GM12878 (cell line): ENCODE results near the gene WDR91. TPM values are rescaled to one million over a fixed set of nuclear protein-coding genes. Genes with fewer than 3 reads are reported as not detected.

Experiments
- ATAC-seq: fragments of 200-7000 bp; cut with Tn5 transposase; 3 replicates; pipeline ENCODE4 v1.9.1; 2020; ENCODE audit warnings: mild to moderate bottlenecking, moderate library complexity
- BruUV-seq: library from RNA; stranded (reverse); fragments of 400-500 nt; replicated peaks from 2 replicates; lab custom pipeline; 2021; lab: Mats Ljungman, UMichigan
- CTCF ChIA-PET: fragments of 300-600 bp; sonication (Branson Sonifier 250); formaldehyde crosslinking; extraction: SDS; loops from one replicate; lab custom pipeline; 2021; ENCODE audit warnings: inconsistent platforms; lab: Yijun Ruan, JAX
- POLR2A ChIA-PET: fragments of 350-600 bp; formaldehyde crosslinking; extraction: SDS; loops from one replicate; lab custom pipeline; 2021; ENCODE audit warnings: inconsistent platforms; lab: Charles Lee
- RAD21 ChIA-PET: fragments of 300-600 bp; sonication (Branson Sonifier 250); formaldehyde crosslinking; loops from one replicate; lab custom pipeline; 2023; ENCODE audit warnings: antibody characterized with exemption; ENCODE audit not compliant: unreplicated experiment; lab: Charles Lee
- SMC1A ChIA-PET: fragments of 300-600 bp; sonication (Branson Sonifier 250); formaldehyde crosslinking; loops from one replicate; lab custom pipeline; 2023; ENCODE audit not compliant: unreplicated experiment, uncharacterized antibody; lab: Charles Lee
- DNase-seq: peaks from one replicate; pipeline ENCODE4 v3.0.0-alpha.2; 2011; ENCODE audit warnings: low read depth, low spot score
- FAIRE-seq: peaks from 3 replicates; lab custom pipeline; 2011; peaks lifted over from hg19 to GRCh38; lab: Jason Lieb, UNC
- H2AFZ ChIP-seq: 2 replicates; pipeline ENCODE4 v1.6.0; 2011; ENCODE audit warnings: low read depth, low read length, control low read depth; ENCODE audit not compliant: control insufficient read depth
- H3K27ac ChIP-seq: 2 replicates; pipeline ENCODE4 v1.5.1; 2011; ENCODE audit warnings: control low read depth; ENCODE audit not compliant: control insufficient read depth, insufficient read depth
- H3K27me3 ChIP-seq, 2 experiments: replicated peaks in 1 of 2; 2 replicates each; pipeline versions ENCODE4 v1.6.0 to v1.6.1; 2011; ENCODE audit warnings: low read length in 1 of 2; ENCODE audit not compliant: control insufficient read depth in 2 of 2, insufficient read depth in 2 of 2
- H3K36me3 ChIP-seq, 2 experiments: 2 replicates each; pipeline ENCODE4 v1.5.1; 2011; ENCODE audit warnings: low read length in 1 of 2; ENCODE audit not compliant: control insufficient read depth in 2 of 2, insufficient read depth in 2 of 2
- H3K4me1 ChIP-seq: 2 replicates; pipeline ENCODE4 v1.6.1; 2011; ENCODE audit warnings: mild to moderate bottlenecking, low read length, moderate library complexity, mixed read lengths; ENCODE audit not compliant: control insufficient read depth, insufficient read depth
- H3K4me2 ChIP-seq: 2 replicates; pipeline ENCODE4 v1.6.0; 2011; ENCODE audit warnings: control low read depth; ENCODE audit not compliant: control insufficient read depth, insufficient read depth
- H3K4me3 ChIP-seq: fragments of 200-600 bp; sonication (generic); 2 replicates; pipeline ENCODE4 v1.5.1; 2016
- H3K79me2 ChIP-seq: 2 replicates; pipeline ENCODE4 v1.6.0; 2011; ENCODE audit warnings: low read length; ENCODE audit not compliant: control insufficient read depth, insufficient read depth
- H3K9ac ChIP-seq: 2 replicates; pipeline ENCODE4 v1.8.0; 2011; ENCODE audit warnings: low read length, control low read depth, mixed read lengths; ENCODE audit not compliant: control insufficient read depth, insufficient read depth
- H3K9me3 ChIP-seq: replicated peaks from 3 replicates; pipeline ENCODE4 v1.5.1; 2011; ENCODE audit warnings: mild to moderate bottlenecking, low read length; ENCODE audit not compliant: control insufficient read depth, insufficient read depth
- H4K20me1 ChIP-seq: 2 replicates; pipeline ENCODE4 v1.6.0; 2011; ENCODE audit not compliant: control insufficient read depth, insufficient read depth
- BMI1 ChIP-seq: fragments of 450-650 bp; IDR thresholded peaks from 2 replicates; pipeline ENCODE4 v1.6.1; 2016; ENCODE audit warnings: mild to moderate bottlenecking, moderate library complexity, borderline replicate concordance
- CBX3 ChIP-seq: fragments of 200-600 bp; sonication (generic); IDR thresholded peaks from 2 replicates; pipeline ENCODE4 v1.6.1; 2016; ENCODE audit warnings: low read depth, borderline replicate concordance
- CEBPB ChIP-seq, 2 experiments: fragments of 150-350 bp in 1 of 2; IDR thresholded peaks; 2 replicates each; pipeline ENCODE4 v1.6.1; 2012 to 2014; ENCODE audit warnings: low read depth in 2 of 2, low read length in 2 of 2, borderline replicate concordance in 1 of 2, inconsistent platforms in 1 of 2
- IRF5 ChIP-seq: fragments of 450-650 bp; IDR thresholded peaks from 2 replicates; pipeline ENCODE4 v1.6.1; 2017; ENCODE audit warnings: borderline replicate concordance
- JUNB ChIP-seq: IDR thresholded peaks from 2 replicates; pipeline ENCODE4 v1.6.1; 2016; ENCODE audit warnings: antibody characterized with exemption, mild to moderate bottlenecking
- NFXL1 ChIP-seq: fragments of 450-650 bp; IDR thresholded peaks from 2 replicates; pipeline ENCODE4 v1.6.1; 2017; ENCODE audit warnings: antibody characterized with exemption, mild to moderate bottlenecking, borderline replicate concordance
- NR2C2 ChIP-seq: IDR thresholded peaks from 2 replicates; pipeline ENCODE4 v1.6.1; 2011; ENCODE audit warnings: borderline replicate concordance, low read depth; ENCODE audit not compliant: control insufficient read depth, insufficient read length
- NR2F1 ChIP-seq: fragments of 450-650 bp; conservative IDR thresholded peaks from 2 replicates; pipeline ENCODE4 v1.6.1; 2017; ENCODE audit warnings: mild to moderate bottlenecking
- PML ChIP-seq: IDR thresholded peaks from 2 replicates; pipeline ENCODE4 v1.6.1; 2012; ENCODE audit warnings: low read length, inconsistent platforms
- SMARCA5 ChIP-seq: fragments of 450-650 bp; IDR thresholded peaks from 2 replicates; pipeline ENCODE4 v1.6.1; 2017; ENCODE audit warnings: mild to moderate bottlenecking
- SREBF2 ChIP-seq: IDR thresholded peaks from 2 replicates; pipeline ENCODE4 v1.6.1; 2012; ENCODE audit warnings: mild to moderate bottlenecking, low read length
- ZNF24 ChIP-seq: fragments of 450-650 bp; IDR thresholded peaks from 2 replicates; pipeline ENCODE4 v1.6.1; 2017; ENCODE audit warnings: antibody characterized with exemption, mild to moderate bottlenecking
- WGBS: methylation state at CpG from one replicate; pipeline ENCODE4 v1.1.6; 2016; ENCODE audit warnings: low lambda C conversion rate; ENCODE audit not compliant: insufficient replicate concordance, insufficient coverage; ENCODE audit errors: missing lambda C conversion rate; 5-methylcytosine and 5-hydroxymethylcytosine counted together
- in situ Hi-C: fragments of 300-500 bp; cut with MboI; formaldehyde crosslinking; loops from 9 replicates; pipeline ENCODE4 v1.14.3; 2018; ENCODE audit warnings: mixed read lengths
- intact Hi-C: fragments of 100-400 bp; cut with micrococcal nuclease; formaldehyde crosslinking; loops from one replicate; pipeline ENCODE4 v1.14.2; 2022; ENCODE audit not compliant: unreplicated experiment
- polyA plus RNA-seq, 11 experiments: library from polyadenylated mRNA; depleted of rRNA in 4 of 11; unstranded in 6 of 11; stranded (reverse) in 5 of 11; fragments of >200 nt; fragmentation: Nextera tagmentation in 4 of 11; fragmentation: Illumina TruSeq in 1 of 11; extraction: Ambion mirVana in 4 of 11; extraction: Trizol in 1 of 11; gene quantifications; 1 replicate in 1 of 11; 2 replicates in 10 of 11; pipeline versions ENCODE4 v1.2.1 to v1.2.3, GENCODE V29; 2011 to 2016; ENCODE audit warnings: inconsistent platforms in 2 of 11, missing spikeins in 2 of 11, low read depth in 1 of 11
- total RNA-seq, 4 experiments: library from RNA; depleted of rRNA in 3 of 4; stranded (reverse); fragments of >200 nt in 3 of 4; fragmentation: Illumina TruSeq in 1 of 4; extraction: Trizol in 1 of 4; gene quantifications; 2 replicates each; pipeline versions ENCODE4 v1.2.1 to v1.2.3, GENCODE V29; 2013 to 2021

Gene WDR91
- total and polyA plus RNA-seq, 10 of the 15 experiments (the other 5 are each of a cell fraction or from before 2014, with no cell fraction given), result 7.6 to 83.3 (median 16.5) TPM

GRCh38 chr7:135194494-135195095 is 16.7 kb downstream of the WDR91 start:
- POLR2A ChIA-PET, result interaction anchor here (0.5 to 2.6 kb wide), 4 partner anchors 9 to 53 kb away, joined by 3 to 12 read pairs (median 4); no protein-coding TSS in a partner anchor
- H3K4me2 ChIP-seq, result no peak overlapping the region
- no peak overlapping the region for H2AFZ ChIP-seq
- WGBS, result 89% methylated on average over 12 of the region's 12 CpGs
- RAD21 ChIA-PET, result no interaction called here
- SMC1A ChIA-PET, result interaction anchor here (1.1 to 1.2 kb wide), 2 partner anchors 11 to 21 kb away, joined by 3 read pairs; no protein-coding TSS in a partner anchor
- H3K9me3 ChIP-seq, result no peaks in the 10 kb centered on the region
- CTCF ChIA-PET, result interaction anchor here (1.1 kb wide), 2 partner anchors 10 to 208 kb away, joined by 4 to 6 read pairs; partner anchors contain the start of gene AGBL3
- TF ChIP-seq ZNF24 (no peak), IRF5 (no peak), NR2C2 (no peak), CEBPB (IDR thresholded peaks at IDR 0.05; ENCODE audit: borderline replicate concordance in 1 of 2, low read depth in 2 of 2, low read length in 2 of 2) (no peak), JUNB (no peak), BMI1 (no peak), PML (no peak), NFXL1 (no peak), CBX3 (no peak), NR2F1 (no peak), SMARCA5 (no peak), SREBF2 (no peak)
- DNase-seq (no peak), FAIRE-seq (no peak), ATAC-seq (no peak)
- H3K4me1 ChIP-seq, result peaks cover 2% of the 10 kb centered on the region
- intact Hi-C loops, result no loop called here
- H3K9ac ChIP-seq, result no peak overlapping the region
- H3K4me3 ChIP-seq, result no peak overlapping the region
- peaks cover 27 to 44% of the 10 kb centered on the region in 2 experiments for H3K36me3 ChIP-seq
- H3K79me2 ChIP-seq, result no peaks in the 10 kb centered on the region; the same call in none of the 2 replicates
- in situ Hi-C loops, result no loop called here
- no TSS peak for BruUV-seq
- no peaks in the 10 kb centered on the region for H3K27me3 ChIP-seq
- no peak overlapping the region for H3K27ac ChIP-seq
- H4K20me1 ChIP-seq, result no peaks in the 10 kb centered on the region
